ENCODE data around the gene KRTCAP3. TPM values are rescaled to one million over a fixed set of nuclear protein-coding genes. Genes with fewer than 3 reads are reported as not detected.
A peak's percentile ranks its signal among the peaks of the same experiment; 100 is the strongest.

The KRTCAP3 gene
- total and polyA plus RNA-seq, 9 of the 15 experiments (the other 6 are each of a cell fraction or from before 2014, with no cell fraction given): 0.24 to 1.4 (median 0.73) TPM

GRCh38 chr2:27408601-27409320, 33.4 kb upstream of the KRTCAP3 start (continued):
- TF ChIP-seq FOXK2 (conservative IDR thresholded peaks at IDR 0.05 in 1 of 2, IDR thresholded peaks at IDR 0.05 in 1 of 2; ENCODE audit: low read depth in 2 of 2): no peak
- no peak for TF ChIP-seq ESRRB (CRISPR knock-in tag; IDR thresholded peaks at IDR 0.05; ENCODE audit: borderline replicate concordance)
- 0 out of 2 replicates have a peak, but pooled peaks have one; percentile 15 for TF ChIP-seq TAF7 (tag; IDR thresholded peaks at IDR 0.05)
- TF ChIP-seq ATF6 (CRISPR knock-in tag; IDR thresholded peaks at IDR 0.05): no peak
- TF ChIP-seq SIN3A (IDR thresholded peaks at IDR 0.05; ENCODE audit: borderline replicate concordance in 2 of 2, control insufficient read depth in 1 of 2, low read depth in 2 of 2, low read length in 2 of 2): peak in 1 of 2 experiments; percentile 79; a peak in 1 of 4 replicates
- no peak for TF ChIP-seq MCM7 (IDR thresholded peaks at IDR 0.05)
- TF ChIP-seq SMAD2 (IDR thresholded peaks at IDR 0.05; ENCODE audit: low read depth, low read length): no peak
- TF ChIP-seq, protein P1, sequence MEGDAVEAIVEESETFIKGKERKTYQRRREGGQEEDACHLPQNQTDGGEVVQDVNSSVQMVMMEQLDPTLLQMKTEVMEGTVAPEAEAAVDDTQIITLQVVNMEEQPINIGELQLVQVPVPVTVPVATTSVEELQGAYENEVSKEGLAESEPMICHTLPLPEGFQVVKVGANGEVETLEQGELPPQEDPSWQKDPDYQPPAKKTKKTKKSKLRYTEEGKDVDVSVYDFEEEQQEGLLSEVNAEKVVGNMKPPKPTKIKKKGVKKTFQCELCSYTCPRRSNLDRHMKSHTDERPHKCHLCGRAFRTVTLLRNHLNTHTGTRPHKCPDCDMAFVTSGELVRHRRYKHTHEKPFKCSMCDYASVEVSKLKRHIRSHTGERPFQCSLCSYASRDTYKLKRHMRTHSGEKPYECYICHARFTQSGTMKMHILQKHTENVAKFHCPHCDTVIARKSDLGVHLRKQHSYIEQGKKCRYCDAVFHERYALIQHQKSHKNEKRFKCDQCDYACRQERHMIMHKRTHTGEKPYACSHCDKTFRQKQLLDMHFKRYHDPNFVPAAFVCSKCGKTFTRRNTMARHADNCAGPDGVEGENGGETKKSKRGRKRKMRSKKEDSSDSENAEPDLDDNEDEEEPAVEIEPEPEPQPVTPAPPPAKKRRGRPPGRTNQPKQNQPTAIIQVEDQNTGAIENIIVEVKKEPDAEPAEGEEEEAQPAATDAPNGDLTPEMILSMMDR (IDR thresholded peaks at IDR 0.05 in 2 of 3, conservative IDR thresholded peaks at IDR 0.05 in 1 of 3; ENCODE audit: insufficient read depth in 2 of 3, low read depth in 1 of 3, low read length in 3 of 3): no peak
- peak in 1 of 2 experiments; percentile 64; a peak in 2 of 4 replicates for TF ChIP-seq HDAC1 (IDR thresholded peaks at IDR 0.05)
- TF ChIP-seq ZBTB7A (IDR thresholded peaks at IDR 0.05; ENCODE audit: borderline replicate concordance, control insufficient read depth, low read depth, low read length): peak; percentile 75
- no peak for TF ChIP-seq RFX7 (CRISPR knock-in tag; IDR thresholded peaks at IDR 0.05)
- TF ChIP-seq NELFE (IDR thresholded peaks at IDR 0.05; ENCODE audit: insufficient read depth, insufficient read length): no peak
- 0 out of 2 replicates have a peak, but pooled peaks have one; percentile 42 for TF ChIP-seq SRSF3 (IDR thresholded peaks at IDR 0.05; ENCODE audit: insufficient read depth, low read length)
- no peak for TF ChIP-seq CBX5 (IDR thresholded peaks at IDR 0.05; ENCODE audit: borderline replicate concordance, low read depth)
- TF ChIP-seq HMG20A (CRISPR knock-in tag; conservative IDR thresholded peaks at IDR 0.05): no peak
- TF ChIP-seq ZNF561 (CRISPR knock-in tag; conservative IDR thresholded peaks at IDR 0.05): no peak
- TF ChIP-seq, protein P2, sequence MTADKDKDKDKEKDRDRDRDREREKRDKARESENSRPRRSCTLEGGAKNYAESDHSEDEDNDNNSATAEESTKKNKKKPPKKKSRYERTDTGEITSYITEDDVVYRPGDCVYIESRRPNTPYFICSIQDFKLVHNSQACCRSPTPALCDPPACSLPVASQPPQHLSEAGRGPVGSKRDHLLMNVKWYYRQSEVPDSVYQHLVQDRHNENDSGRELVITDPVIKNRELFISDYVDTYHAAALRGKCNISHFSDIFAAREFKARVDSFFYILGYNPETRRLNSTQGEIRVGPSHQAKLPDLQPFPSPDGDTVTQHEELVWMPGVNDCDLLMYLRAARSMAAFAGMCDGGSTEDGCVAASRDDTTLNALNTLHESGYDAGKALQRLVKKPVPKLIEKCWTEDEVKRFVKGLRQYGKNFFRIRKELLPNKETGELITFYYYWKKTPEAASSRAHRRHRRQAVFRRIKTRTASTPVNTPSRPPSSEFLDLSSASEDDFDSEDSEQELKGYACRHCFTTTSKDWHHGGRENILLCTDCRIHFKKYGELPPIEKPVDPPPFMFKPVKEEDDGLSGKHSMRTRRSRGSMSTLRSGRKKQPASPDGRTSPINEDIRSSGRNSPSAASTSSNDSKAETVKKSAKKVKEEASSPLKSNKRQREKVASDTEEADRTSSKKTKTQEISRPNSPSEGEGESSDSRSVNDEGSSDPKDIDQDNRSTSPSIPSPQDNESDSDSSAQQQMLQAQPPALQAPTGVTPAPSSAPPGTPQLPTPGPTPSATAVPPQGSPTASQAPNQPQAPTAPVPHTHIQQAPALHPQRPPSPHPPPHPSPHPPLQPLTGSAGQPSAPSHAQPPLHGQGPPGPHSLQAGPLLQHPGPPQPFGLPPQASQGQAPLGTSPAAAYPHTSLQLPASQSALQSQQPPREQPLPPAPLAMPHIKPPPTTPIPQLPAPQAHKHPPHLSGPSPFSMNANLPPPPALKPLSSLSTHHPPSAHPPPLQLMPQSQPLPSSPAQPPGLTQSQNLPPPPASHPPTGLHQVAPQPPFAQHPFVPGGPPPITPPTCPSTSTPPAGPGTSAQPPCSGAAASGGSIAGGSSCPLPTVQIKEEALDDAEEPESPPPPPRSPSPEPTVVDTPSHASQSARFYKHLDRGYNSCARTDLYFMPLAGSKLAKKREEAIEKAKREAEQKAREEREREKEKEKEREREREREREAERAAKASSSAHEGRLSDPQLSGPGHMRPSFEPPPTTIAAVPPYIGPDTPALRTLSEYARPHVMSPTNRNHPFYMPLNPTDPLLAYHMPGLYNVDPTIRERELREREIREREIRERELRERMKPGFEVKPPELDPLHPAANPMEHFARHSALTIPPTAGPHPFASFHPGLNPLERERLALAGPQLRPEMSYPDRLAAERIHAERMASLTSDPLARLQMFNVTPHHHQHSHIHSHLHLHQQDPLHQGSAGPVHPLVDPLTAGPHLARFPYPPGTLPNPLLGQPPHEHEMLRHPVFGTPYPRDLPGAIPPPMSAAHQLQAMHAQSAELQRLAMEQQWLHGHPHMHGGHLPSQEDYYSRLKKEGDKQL (CRISPR knock-in tag; IDR thresholded peaks at IDR 0.05; ENCODE audit: borderline replicate concordance): no peak
